GM12864 (cell line): Measurements from ENCODE around the gene TRMT10C.
A peak's percentile ranks its signal among the peaks of the same experiment; 100 is the strongest.

ENCODE experiments used
- DNase-seq: peaks from one replicate; pipeline ENCODE4 v3.0.0-alpha.2; 2011; ENCODE audit warnings: low read depth
- H3K4me3 ChIP-seq: 2 replicates; pipeline ENCODE4 v1.5.1; 2011; ENCODE audit warnings: mild to moderate bottlenecking, low read depth, low read length, control low read depth
- TF ChIP-seq, protein P1 (sequence below): IDR thresholded peaks from 2 replicates; pipeline ENCODE4 v1.5.1; 2011; ENCODE audit warnings: low read depth, mild to moderate bottlenecking, moderate library complexity, low read length, control low read depth, inconsistent platforms; ENCODE audit errors: missing control alignments

The TRMT10C gene

DNA sequence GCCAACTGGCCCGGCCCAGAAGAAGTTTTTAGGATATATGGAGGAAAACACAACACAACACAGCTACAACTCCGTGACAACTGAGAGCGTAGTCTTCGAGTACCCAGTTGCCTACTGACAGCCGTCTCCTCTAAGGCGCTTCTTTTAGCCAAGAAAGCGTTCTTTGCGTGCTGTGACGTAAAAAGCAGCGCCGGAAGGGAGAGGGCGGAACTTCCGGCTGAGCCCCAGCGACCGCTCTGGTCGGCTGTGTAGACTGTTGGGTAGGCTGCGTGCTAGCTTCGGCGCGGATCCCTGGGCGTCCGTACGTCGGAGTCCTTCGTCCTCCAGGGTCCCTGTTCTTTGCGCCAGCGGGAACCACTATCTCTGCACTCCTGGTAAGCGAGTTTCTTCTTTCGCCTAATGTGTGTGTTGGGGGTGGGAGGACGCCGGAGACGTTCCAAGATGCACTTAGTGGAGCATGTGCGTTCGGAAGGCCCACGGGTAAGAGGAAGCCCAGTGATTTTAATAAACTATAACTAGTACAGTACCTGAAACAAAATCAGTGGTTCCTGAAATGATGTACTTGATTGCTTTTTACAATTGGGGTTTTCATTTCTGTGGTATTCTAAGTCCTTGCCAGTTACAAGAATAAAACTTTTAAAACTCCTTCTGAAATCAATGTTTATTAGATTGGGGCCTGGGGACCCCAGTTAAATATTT is at the start of gene TRMT10C:
TRMT10C (plus strand) TSS at position 239 of the 699 bp plus-strand sequence. CDS start 2,914 bp downstream, outside the sequence.
- peak within 1 kb of the TSS; percentile 86 for H3K4me3 ChIP-seq
- TF ChIP-seq, protein P1, sequence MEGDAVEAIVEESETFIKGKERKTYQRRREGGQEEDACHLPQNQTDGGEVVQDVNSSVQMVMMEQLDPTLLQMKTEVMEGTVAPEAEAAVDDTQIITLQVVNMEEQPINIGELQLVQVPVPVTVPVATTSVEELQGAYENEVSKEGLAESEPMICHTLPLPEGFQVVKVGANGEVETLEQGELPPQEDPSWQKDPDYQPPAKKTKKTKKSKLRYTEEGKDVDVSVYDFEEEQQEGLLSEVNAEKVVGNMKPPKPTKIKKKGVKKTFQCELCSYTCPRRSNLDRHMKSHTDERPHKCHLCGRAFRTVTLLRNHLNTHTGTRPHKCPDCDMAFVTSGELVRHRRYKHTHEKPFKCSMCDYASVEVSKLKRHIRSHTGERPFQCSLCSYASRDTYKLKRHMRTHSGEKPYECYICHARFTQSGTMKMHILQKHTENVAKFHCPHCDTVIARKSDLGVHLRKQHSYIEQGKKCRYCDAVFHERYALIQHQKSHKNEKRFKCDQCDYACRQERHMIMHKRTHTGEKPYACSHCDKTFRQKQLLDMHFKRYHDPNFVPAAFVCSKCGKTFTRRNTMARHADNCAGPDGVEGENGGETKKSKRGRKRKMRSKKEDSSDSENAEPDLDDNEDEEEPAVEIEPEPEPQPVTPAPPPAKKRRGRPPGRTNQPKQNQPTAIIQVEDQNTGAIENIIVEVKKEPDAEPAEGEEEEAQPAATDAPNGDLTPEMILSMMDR, result no peak
- DNase-seq, result peak; percentile 86

DNA sequence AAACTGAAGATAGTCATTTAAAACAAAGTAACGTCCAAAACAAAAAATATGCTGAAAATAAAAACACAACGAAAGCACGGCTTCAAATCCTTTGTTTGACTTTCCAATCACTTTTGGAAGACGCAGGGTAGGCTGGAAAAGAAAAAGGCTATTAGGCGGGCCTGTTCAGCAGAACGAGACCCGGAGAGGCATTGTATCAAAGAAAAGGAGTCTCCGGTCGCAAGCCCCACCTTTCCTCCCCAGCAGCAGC is 49.3 kb upstream of the TRMT10C start:
- TF ChIP-seq, protein P1, result no peak
- DNase-seq, result no peak
- H3K4me3 ChIP-seq, result peak overlapping the region; percentile 85

DNA sequence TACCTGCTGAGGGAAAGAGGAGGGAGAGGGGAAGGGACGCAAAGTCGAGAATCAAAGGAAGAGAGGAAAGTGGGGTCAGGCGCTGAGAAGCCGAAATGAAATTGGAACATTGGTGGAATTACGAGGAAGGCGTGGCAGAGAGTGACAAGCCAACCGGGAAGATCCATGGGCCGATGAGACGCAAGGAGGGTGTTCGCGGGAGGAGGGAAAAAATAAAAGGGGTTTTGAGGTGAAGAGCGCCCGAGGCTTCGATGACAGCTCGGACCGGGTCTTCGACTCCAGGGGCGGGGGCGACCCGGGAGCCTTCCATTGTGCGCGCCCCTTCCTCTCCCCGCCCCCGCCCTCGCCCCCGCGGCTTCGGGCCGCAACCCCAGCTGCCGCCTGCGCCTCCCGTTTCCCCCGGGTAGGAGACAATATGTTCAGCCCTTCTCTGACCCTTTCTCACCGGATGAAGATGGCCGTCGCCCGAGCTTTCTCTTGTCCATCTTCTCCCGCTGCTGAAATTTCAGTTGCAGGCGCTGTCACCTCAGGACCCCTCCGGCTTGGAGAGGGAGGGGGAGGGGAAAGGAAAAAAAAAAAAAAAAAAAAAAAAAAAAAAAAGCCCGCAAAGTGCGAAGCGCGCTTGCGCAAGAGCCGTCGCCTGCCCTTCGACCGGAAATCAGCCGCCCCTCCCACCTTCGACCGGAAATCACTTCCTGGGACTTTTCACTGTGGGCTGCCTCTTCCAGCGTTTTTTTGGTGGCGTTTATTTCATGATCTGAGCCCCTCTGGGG is 48.8 kb upstream of the TRMT10C start, which contains the start of gene SENP7:
SENP7 (minus strand) TSS at position 567 of the 773 bp plus-strand sequence; CDS start at position 485, 82 bp downstream.
- H3K4me3 ChIP-seq, result peak within 1 kb of the TSS; percentile 85
- peak; percentile 39 for DNase-seq
- TF ChIP-seq, protein P1, result no peak

DNA sequence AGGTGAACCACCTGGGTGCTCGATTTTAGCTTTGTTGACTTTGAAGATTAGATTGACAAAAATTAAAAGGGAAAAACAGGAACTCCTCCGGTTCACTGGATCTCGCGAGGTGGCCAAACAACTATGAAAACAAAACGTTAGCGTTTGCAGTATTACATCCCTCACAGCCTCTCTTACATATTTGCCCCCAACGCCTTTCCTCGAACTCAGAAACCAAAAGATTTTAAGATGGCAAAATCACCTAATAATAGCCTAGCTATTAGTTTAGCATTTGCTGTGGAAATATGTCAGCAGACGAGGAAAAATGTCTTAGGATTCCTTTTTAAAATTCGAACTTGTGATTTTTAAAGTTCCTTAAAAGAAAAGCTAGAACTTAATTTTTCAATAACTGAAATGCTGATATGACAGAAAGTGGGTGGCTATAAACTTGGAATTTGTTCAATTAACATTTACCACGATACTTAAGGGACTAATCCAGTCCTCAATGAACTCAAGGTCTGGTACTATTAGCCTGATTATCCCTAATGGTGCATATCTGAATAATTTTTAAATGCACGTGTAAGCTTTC is 48.2 kb upstream of the TRMT10C start:
- peak overlapping the region; percentile 85 for H3K4me3 ChIP-seq
- no peak for DNase-seq
- TF ChIP-seq, protein P1, result no peak

DNA sequence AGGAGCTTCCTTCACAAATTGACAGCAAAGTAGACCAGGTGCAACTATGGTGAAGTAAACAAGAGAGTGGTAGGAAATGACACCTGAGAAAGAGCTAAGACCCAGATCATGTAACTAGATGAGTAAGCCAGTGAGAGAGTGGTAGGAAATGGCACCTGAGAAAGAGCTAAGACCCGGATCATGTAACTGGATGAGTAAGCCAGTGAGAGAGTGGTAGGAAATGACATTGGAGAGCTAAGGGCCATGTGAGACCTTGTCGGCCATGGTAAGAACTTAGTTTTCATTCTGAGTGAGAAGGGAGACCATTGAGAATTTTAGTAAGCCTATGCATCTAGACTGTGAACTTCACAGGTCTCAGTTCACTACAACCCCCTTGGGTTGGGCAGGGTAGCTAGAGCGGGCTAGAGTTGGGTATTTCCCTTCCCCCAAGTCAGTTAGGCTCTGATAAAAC is 43.2 kb upstream of the TRMT10C start:
- peak overlapping the region; percentile 9; the same call in 1 of the 2 replicates for H3K4me3 ChIP-seq
- TF ChIP-seq, protein P1, result no peak
- DNase-seq, result peak; percentile 92

DNA sequence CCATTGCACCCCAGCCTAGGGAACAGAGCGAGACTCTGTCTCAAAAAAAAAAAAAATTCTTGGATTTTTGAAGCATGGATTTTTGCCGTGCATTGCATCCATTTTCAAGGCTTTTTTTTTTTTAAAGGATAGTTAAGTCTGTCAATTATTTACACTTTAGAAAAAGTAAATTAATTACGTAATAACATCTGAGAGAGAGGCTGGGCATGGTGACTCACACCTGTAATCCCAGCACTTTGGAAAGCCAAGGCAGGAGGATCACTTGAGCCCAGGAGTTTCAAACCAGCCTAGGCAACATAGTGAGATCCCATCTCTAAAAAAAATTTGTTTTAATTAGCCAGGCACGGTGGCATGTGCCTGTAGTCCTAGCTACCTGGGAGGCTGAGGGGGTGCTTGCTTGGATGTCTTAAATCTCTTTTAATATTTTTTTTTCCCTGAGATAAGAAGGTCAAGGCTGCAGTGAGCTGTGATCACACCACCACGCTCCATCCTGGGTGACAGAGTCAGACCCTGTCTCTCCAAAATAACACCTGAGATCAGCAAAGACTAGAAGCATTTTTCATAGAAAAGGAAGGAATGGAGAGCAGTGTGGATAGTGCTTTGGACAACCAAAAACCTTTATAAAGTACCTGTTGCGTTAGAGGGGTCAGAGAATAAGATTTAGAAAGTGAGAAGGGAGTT is 41.8 kb upstream of the TRMT10C start:
- TF ChIP-seq, protein P1, result no peak
- no peak overlapping the region for H3K4me3 ChIP-seq
- no peak for DNase-seq
